A549 treated with dexamethasone at 1 μM for 4 hours (cell line): ENCODE results near the gene KCND2. TPM values are rescaled to one million over a fixed set of nuclear protein-coding genes. Genes with fewer than 3 reads are reported as not detected.

Experiments
- total RNA-seq: library from RNA; stranded (reverse); fragments of 200-300 nt; extraction: Qiagen RNA extraction; gene quantifications from 5 replicates; pipeline ENCODE4 v1.2.3, GENCODE V29; 2022

KCND2 gene
- not detected in 5 replicates for total RNA-seq

GRCh38 chr7:120272701-120273475, at the start of gene KCND2:
KCND2 (plus strand) TSS chr7:120273175.

